Glomerular visceral epithelial cell (primary cell): ENCODE measurements around the gene ARHGEF19.
"Not testable (repeated sequence)": the region's sequence is repeated elsewhere in the genome, so short reads cannot be mapped to it uniquely, and the experiment has no call there.

ENCODE experiments used
- DNase-seq: peaks from one replicate; pipeline ENCODE4 v3.0.0-alpha.2; 2016; ENCODE audit errors: extremely low spot score

Gene ARHGEF19

GRCh38 chr1:16183179-16183578 is 29.3 kb downstream of the ARHGEF19 start:
- DNase-seq = no peak

- DNase-seq = peak; percentile 93
Measured at GRCh38 chr1:16181887-16182719, 30.3 kb downstream of the ARHGEF19 start.

- no peak for DNase-seq
Measured at GRCh38 chr1:16180291-16180824, 32.1 kb downstream of the ARHGEF19 start.

- DNase-seq = peak; percentile 87
Measured at GRCh38 chr1:16178596-16179497, 33.6 kb downstream of the ARHGEF19 start.

- no peak for DNase-seq
Measured at GRCh38 chr1:16177306-16177705, 35.1 kb downstream of the ARHGEF19 start.

GRCh38 chr1:16176653-16177052 is 35.8 kb downstream of the ARHGEF19 start:
- DNase-seq = no peak

- peak; percentile 86 for DNase-seq
Measured at GRCh38 chr1:16175610-16176553, 36.6 kb downstream of the ARHGEF19 start.

- no peak for DNase-seq
Measured at GRCh38 chr1:16174886-16175598, 37.4 kb downstream of the ARHGEF19 start.

GRCh38 chr1:16174261-16174868 is 38.1 kb downstream of the ARHGEF19 start:
- no peak for DNase-seq

GRCh38 chr1:16173447-16174260 is 38.8 kb downstream of the ARHGEF19 start:
- peak; percentile 95 for DNase-seq

GRCh38 chr1:16172964-16173446 is 39.4 kb downstream of the ARHGEF19 start:
- DNase-seq = peak; percentile 77

GRCh38 chr1:16172218-16172830 is 40.1 kb downstream of the ARHGEF19 start:
- DNase-seq = no peak

GRCh38 chr1:16171314-16172151 is 40.9 kb downstream of the ARHGEF19 start:
- no peak for DNase-seq

- no peak for DNase-seq
Measured at GRCh38 chr1:16170283-16170673, 42.2 kb downstream of the ARHGEF19 start.

GRCh38 chr1:16168622-16169360 is 43.7 kb downstream of the ARHGEF19 start:
- no peak for DNase-seq

GRCh38 chr1:16168144-16168495 is 44.3 kb downstream of the ARHGEF19 start:
- not testable (repeated sequence) for DNase-seq
